GM18499 (cell line): ENCODE measurements around the gene C2orf92.
A peak's percentile ranks its signal among the peaks of the same experiment; 100 is the strongest.
"Not testable (repeated sequence)": the region's sequence is repeated elsewhere in the genome, so short reads cannot be mapped to it uniquely, and the experiment has no call there.

Experiments used
- ATAC-seq: cut with Tn5 transposase; IDR thresholded peaks from one replicate; pipeline ENCODE4 v1.9.1; 2021; ENCODE audit warnings: moderate number of reproducible peaks; ENCODE audit not compliant: insufficient read depth, unreplicated experiment

Gene C2orf92

GRCh38 chr2:97669448-97669847 lies at the start of gene C2orf92:
Gene C2orf92, plus strand, starts transcription at chr2:97669713. Its CDS starts 76 bp downstream, at chr2:97669789.
- no peak for ATAC-seq

DNA sequence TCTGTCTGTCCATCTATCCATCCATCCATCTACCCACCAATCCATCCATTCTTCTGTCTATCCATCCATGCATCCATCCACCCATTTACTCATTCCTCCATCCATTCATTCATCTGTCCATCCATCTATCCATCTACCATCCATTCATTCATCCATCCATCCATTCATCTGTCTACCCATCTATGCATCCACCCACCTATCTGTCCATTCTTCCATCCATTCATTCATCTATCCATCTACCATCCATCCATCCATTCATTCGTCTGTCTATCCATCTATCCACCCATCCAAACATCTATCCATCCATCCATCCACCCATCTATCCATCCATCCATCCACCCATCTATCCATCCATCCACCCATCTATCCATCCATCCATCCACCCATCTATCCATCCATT lies 49.0 kb upstream of the C2orf92 start:
- ATAC-seq: not testable (repeated sequence)

GRCh38 chr2:97622976-97623375 lies 46.5 kb upstream of the C2orf92 start:
- not testable (repeated sequence) for ATAC-seq

DNA sequence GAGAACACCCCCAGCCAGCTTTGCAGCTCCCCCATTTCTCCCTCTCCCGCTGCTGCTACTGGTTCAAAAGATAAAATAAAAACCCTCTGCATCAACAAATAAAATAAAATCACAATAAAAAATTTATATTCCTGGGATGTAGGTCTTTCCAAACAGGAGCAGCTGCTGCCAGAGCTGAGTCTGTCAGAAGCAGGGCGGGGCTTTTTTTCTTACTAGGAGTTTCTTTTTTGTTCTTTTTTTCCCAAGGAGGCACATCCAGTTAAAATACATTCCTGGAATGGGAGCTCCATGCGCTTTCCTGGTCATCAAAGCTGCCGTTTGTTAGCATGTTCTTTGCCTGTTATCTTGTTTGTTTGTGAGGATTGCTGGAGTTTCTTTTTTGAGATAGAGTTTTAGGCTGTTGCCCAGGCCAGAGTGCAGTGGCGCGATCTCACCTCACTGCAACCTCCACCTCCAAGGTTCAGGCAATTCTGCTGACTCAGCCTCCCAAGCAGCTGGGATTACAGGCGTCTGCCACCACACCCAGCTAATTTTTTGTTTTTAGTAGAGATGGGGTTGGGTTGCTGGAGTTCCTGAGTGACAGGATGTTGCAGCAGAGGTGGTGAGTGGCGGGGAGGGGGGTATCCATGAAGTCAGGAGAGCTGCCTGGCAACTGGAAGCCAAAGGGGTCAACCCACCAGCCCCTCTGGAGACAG lies 44.0 kb upstream of the C2orf92 start:
- ATAC-seq: not testable (repeated sequence)

- not testable (repeated sequence) for ATAC-seq
Observed at GRCh38 chr2:97626049-97626430, 43.5 kb upstream of the C2orf92 start.

DNA sequence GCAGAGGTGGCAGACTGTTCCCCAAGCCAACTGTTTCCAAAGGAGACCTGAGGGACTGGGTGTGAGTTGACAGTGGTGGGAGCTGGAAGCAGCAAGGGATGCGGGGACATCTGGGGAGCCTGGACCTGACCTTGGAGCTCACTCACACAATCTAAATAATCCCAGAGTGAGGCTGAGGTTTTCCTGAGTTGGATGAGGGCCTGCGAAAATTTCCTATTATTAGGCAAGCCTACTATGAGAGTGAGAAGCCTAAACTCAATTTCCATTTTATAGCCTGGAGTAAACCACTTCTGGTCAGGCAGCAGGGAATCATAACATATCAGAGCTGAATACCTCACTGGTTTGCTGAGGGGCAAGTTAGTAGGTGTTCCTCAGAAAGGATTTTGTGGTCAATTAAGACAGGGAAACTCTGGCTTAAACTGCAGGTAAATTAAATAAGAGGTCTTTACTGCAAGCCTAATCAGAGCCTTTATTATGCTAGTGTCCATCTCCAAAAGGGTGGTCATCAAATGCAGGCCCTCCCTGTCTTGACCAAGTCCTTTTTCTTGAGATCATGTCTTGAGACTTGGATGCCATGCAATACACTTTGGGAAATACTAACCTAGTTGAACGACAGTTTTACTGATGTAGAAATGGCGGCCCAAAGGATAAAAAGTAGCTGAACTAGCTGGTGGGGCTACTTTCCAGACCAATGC lies 25.3 kb upstream of the C2orf92 start:
- no peak for ATAC-seq

- peak; percentile 16 for ATAC-seq
Observed at GRCh38 chr2:97645112-97645694, 24.3 kb upstream of the C2orf92 start.

DNA sequence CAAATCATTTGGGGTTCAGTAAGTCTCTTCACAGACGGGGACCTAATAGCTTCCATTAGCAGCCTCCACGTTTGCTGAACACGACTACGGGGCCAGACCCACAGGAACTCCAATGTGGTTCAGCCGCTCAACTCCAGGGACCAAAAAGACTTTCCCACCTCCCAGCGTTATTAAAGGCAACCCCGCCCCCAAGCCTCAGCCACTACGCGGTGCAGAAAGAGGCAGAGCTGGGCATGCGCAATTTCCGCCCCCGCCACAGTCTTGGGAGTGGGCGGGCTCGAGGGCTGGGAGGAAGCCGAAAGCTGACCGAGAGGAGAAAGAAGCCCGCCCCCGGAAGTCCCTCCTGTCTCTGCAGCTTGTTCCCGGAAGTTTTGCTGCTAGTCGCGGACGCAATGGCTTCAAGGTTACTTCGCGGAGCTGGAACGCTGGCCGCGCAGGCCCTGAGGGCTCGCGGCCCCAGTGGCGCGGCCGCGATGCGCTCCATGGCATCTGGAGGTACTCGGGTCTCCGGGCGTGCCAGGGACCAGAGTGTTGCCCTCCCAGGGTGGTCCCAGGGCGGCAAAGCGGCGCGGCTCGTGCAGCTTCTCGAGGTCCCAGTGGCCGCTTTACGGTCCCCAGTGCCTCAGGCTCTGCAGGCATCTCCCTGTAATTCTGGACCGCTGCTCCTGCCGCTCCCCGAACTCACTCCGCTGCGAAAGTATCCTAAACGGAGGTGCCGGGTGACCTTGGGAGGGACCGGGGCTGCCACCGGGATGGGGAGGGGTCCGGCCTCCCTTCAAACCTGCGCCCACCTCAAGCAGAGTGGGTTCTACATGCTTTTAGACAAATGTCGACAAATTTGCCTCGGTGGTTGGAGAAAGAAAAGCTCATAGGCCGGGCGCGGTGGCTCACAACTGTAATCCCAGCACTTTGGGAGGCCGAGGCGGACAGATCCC lies 23.6 kb upstream of the C2orf92 start, which contains the start of gene COX5B:
Gene COX5B (plus strand): TSS at position 368 of the 935 bp plus-strand sequence. CDS start 25 bp downstream, at position 393.
- peak; percentile 87 for ATAC-seq

DNA sequence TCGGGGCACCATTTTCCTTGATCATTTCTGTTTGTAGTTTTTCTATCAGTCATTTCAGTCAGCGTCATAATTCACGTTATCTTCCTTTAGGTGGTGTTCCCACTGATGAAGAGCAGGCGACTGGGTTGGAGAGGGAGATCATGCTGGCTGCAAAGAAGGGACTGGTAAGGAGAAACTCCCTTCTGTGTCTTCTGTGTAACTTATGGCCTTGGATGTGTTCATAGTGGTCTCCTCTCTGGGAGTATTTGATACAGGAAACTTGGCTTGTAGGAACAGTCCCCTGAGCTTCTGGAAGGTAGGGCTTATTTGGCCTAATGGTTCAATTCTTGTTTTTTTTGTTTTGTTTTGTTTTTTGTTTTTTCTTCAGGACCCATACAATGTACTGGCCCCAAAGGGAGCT lies 22.5 kb upstream of the C2orf92 start:
- ATAC-seq: no peak

DNA sequence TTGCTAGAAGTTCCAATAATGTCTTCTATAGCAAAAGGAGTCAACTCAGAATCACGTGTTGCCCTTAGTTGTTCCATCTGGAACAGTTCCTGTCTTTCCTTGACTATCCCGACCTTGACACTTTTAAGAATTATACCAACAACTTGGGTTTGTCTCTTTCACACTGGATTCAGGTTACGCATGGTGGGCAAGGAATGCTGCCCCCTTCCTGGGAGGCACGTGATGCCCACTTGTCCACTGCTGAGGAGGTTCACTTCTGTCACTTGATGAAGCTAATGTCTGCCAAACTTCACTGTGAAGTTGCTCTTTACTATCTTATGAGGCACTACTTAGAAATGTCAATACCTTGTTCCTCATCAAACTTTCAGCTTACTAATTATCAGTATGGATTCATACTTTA lies 18.4 kb upstream of the C2orf92 start:
- no peak for ATAC-seq

GRCh38 chr2:97653473-97653872 lies 16.0 kb upstream of the C2orf92 start:
- ATAC-seq: no peak

DNA sequence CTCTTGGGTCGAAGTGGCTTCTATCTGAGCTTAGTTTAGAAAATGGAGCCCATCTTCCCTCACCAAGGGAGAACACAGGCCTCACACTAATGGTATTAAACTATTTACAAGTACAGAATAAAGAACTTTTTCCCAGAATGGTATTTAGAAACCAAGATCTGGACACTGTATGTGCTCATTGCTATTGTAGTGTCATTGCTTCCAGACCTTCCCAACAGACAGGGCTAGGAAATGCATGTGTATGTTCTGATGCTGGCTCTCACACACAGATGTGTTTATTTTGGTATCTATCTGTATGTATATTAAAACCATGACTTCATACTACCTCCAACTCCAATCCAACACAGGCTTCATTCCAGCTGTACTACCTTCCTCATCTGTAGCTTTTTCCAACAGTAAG lies 15.6 kb upstream of the C2orf92 start:
- ATAC-seq: no peak

GRCh38 chr2:97654309-97654708 lies 15.2 kb upstream of the C2orf92 start:
- no peak for ATAC-seq

DNA sequence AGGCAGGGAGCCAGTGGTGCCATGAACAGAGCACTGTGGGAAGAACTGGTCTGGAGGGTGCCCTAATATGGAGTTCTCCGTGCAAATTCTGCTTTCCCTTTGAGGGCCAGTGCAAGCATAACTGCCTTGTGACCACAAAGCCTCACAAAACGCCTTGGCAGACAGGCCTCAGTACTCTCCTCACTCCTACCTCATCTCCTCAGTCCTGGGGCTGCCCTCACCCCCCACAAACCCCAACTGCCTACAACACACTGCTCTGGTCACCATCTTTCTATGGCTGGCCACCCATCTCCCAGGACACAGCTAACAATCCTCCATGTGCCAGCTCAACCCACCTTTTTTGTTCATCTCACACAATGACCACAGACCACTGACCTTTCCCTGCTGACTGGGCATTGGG lies 14.7 kb upstream of the C2orf92 start:
- no peak for ATAC-seq

DNA sequence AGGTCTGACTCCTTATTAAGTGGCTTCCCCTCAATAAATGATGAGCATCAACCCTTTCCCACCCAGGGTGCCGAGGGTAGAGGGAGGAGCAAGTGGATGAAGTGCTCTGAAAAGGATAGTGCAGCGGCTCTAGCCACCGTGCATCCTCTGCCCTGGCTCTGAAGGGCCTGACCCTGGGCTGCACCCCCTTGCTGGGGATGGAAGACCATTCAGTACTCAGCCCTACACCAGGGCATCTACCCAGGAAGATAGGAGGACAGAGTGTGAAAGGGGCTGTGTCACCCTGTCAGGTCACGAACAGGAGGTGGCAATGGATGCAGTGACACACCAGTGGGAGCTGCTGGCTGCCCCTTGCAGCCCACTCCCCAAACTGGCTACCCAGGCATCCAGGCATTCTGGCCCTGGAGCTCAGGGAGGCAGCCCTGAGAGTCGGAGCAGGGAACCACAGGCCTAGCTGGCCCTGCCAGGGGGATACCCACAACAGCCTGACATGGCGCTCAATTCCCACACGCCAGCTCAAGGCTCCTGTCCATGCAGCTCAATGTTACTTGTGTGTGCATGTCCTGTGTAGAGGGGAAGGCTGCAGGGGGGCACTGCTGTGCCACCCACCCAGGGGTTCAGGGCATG lies 13.3 kb upstream of the C2orf92 start:
- ATAC-seq: no peak

DNA sequence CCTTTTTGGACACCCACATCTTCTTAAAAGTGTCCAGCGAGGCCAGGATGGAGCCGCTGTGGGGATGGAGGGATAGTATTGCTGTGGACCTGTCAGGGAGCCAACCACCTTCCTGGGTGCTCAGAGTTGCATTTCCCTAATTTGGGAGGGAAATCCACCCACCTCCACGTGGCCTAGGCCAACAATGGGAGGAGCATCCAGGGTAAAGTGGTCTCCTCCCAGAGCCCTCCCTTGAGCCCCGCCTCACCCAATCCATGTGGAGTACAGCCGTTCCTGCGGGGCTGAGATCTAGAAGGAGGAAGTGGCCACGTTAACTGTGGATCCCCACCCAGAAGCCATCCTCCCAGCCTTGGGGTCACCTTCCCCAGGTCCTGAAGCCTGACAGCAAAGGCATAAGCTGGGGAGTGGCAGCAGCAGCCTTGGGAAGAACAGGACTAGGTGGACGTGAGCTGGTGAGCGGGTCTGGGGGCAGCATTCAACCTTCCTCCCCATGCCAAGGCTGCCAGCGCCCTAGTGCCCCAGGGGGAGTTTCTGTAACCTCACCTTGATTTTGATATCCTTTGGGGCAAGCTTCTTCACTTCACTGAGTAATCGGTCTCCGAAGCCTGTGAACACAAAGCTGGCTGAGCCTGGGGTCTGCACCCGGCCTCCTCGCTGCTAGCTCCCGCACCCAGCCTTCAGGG lies 12.5 kb upstream of the C2orf92 start:
- ATAC-seq: no peak

GRCh38 chr2:97657986-97658690 lies 11.4 kb upstream of the C2orf92 start:
- ATAC-seq: no peak

- no peak for ATAC-seq
Observed at GRCh38 chr2:97658691-97659157, 10.8 kb upstream of the C2orf92 start.
